Peyer's patch (tissue), 4 donors: ENCODE results near the gene NGEF.

Experiments used
- POLR2A ChIP-seq, 2 donors: fragments of 450-650 bp; IDR thresholded peaks; one replicate each; pipeline ENCODE4 v1.5.1; 2017; ENCODE audit warnings: antibody characterized with exemption in 2 of 2, mild to moderate bottlenecking in 2 of 2, moderate library complexity in 2 of 2
- TF ChIP-seq, protein P1 (sequence below), 6 experiments: fragments of 450-650 bp in 4 of 6; fragments of 200-600 bp in 2 of 6; sonication (generic) in 1 of 6; IDR thresholded peaks; one replicate each; pipeline ENCODE4 v1.5.1; 2017 to 2019; ENCODE audit warnings: antibody characterized with exemption in 6 of 6, mild to moderate bottlenecking in 3 of 6, moderate library complexity in 1 of 6

GRCh38 chr2:233049194-233049761 lies 36.2 kb upstream of the NGEF start:
- TF ChIP-seq, protein P1, sequence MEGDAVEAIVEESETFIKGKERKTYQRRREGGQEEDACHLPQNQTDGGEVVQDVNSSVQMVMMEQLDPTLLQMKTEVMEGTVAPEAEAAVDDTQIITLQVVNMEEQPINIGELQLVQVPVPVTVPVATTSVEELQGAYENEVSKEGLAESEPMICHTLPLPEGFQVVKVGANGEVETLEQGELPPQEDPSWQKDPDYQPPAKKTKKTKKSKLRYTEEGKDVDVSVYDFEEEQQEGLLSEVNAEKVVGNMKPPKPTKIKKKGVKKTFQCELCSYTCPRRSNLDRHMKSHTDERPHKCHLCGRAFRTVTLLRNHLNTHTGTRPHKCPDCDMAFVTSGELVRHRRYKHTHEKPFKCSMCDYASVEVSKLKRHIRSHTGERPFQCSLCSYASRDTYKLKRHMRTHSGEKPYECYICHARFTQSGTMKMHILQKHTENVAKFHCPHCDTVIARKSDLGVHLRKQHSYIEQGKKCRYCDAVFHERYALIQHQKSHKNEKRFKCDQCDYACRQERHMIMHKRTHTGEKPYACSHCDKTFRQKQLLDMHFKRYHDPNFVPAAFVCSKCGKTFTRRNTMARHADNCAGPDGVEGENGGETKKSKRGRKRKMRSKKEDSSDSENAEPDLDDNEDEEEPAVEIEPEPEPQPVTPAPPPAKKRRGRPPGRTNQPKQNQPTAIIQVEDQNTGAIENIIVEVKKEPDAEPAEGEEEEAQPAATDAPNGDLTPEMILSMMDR (IDR thresholded peaks at IDR 0.05) = no peak
- no peak for TF ChIP-seq POLR2A (IDR thresholded peaks at IDR 0.05)
